ENCODE data around the gene GALT. TPM values are rescaled to one million over a fixed set of nuclear protein-coding genes. Genes with fewer than 3 reads are reported as not detected.

Gene GALT
- total RNA-seq, 2 experiments from 2014 or later: 42.4 to 43.4 TPM

GRCh38 chr9:34675048-34675714, 28.7 kb downstream of the GALT start:
- peaks cover 2% of the 10 kb centered on the region for H3K36me3 Mint-ChIP-seq
- H3K9me3 Mint-ChIP-seq: peaks cover 5% of the 10 kb centered on the region
- no peaks in the 10 kb centered on the region for H3K27me3 Mint-ChIP-seq
- peak; percentile 66 for DNase-seq
- H3K27ac Mint-ChIP-seq: no peak overlapping the region
- H3K4me1 Mint-ChIP-seq: peaks cover 5% of the 10 kb centered on the region
- no peak overlapping the region for H3K4me3 Mint-ChIP-seq

GRCh38 chr9:34675869-34676268, 29.4 kb downstream of the GALT start:
- Mint-ChIP-seq H3K4me1 (peaks cover 5% of the 10 kb centered on the region), H3K36me3 (no peaks in the 10 kb centered on the region), H3K27me3 (no peaks in the 10 kb centered on the region), H3K4me3 (no peak overlapping the region), H3K9me3 (no peaks in the 10 kb centered on the region), H3K27ac (no peak overlapping the region)
- no peak for DNase-seq

GRCh38 chr9:34684145-34684544, 37.7 kb downstream of the GALT start:
- H3K4me3 Mint-ChIP-seq: no peak overlapping the region
- H3K27ac Mint-ChIP-seq: no peak overlapping the region
- no peaks in the 10 kb centered on the region for H3K9me3 Mint-ChIP-seq
- H3K27me3 Mint-ChIP-seq: no peaks in the 10 kb centered on the region
- H3K36me3 Mint-ChIP-seq: no peaks in the 10 kb centered on the region
- peaks cover 2% of the 10 kb centered on the region for H3K4me1 Mint-ChIP-seq
- no peak for DNase-seq

- Mint-ChIP-seq H3K9me3 (no peaks in the 10 kb centered on the region), H3K36me3 (no peaks in the 10 kb centered on the region), H3K27ac (no peak overlapping the region), H3K4me1 (peaks cover 2% of the 10 kb centered on the region), H3K4me3 (no peak overlapping the region), H3K27me3 (no peaks in the 10 kb centered on the region)
- DNase-seq: no peak
Observed at GRCh38 chr9:34684816-34685215, 38.3 kb downstream of the GALT start.

- Mint-ChIP-seq H3K36me3 (no peaks in the 10 kb centered on the region), H3K4me3 (no peak overlapping the region), H3K4me1 (peaks cover 2% of the 10 kb centered on the region), H3K9me3 (no peaks in the 10 kb centered on the region), H3K27ac (no peak overlapping the region), H3K27me3 (no peaks in the 10 kb centered on the region)
- no peak for DNase-seq
Observed at GRCh38 chr9:34685591-34685990, 39.1 kb downstream of the GALT start.

GRCh38 chr9:34686231-34686630, 39.8 kb downstream of the GALT start:
- Mint-ChIP-seq H3K9me3 (no peaks in the 10 kb centered on the region), H3K27me3 (no peaks in the 10 kb centered on the region), H3K4me1 (peaks cover 2% of the 10 kb centered on the region), H3K4me3 (no peak overlapping the region), H3K27ac (no peak overlapping the region), H3K36me3 (no peaks in the 10 kb centered on the region)
- DNase-seq: no peak

- H3K4me3 Mint-ChIP-seq: no peak overlapping the region
- H3K36me3 Mint-ChIP-seq: no peaks in the 10 kb centered on the region
- H3K27ac Mint-ChIP-seq: no peak overlapping the region
- H3K9me3 Mint-ChIP-seq: no peaks in the 10 kb centered on the region
- DNase-seq: no peak
- peaks cover 2% of the 10 kb centered on the region for H3K4me1 Mint-ChIP-seq
- H3K27me3 Mint-ChIP-seq: no peaks in the 10 kb centered on the region
Observed at GRCh38 chr9:34686732-34687131, 40.3 kb downstream of the GALT start.

- H3K36me3 Mint-ChIP-seq: no peaks in the 10 kb centered on the region
- no peaks in the 10 kb centered on the region for H3K27me3 Mint-ChIP-seq
- H3K4me1 Mint-ChIP-seq: peaks cover 2% of the 10 kb centered on the region
- no peak overlapping the region for H3K27ac Mint-ChIP-seq
- no peak for DNase-seq
- H3K9me3 Mint-ChIP-seq: no peaks in the 10 kb centered on the region
- no peak overlapping the region for H3K4me3 Mint-ChIP-seq
Observed at GRCh38 chr9:34687276-34688030, 41.0 kb downstream of the GALT start.

GRCh38 chr9:34688329-34689115, 42.0 kb downstream of the GALT start:
- no peak overlapping the region for H3K27ac Mint-ChIP-seq
- H3K36me3 Mint-ChIP-seq: no peaks in the 10 kb centered on the region
- no peaks in the 10 kb centered on the region for H3K27me3 Mint-ChIP-seq
- no peaks in the 10 kb centered on the region for H3K9me3 Mint-ChIP-seq
- peaks cover 2% of the 10 kb centered on the region for H3K4me1 Mint-ChIP-seq
- no peak overlapping the region for H3K4me3 Mint-ChIP-seq
- no peak for DNase-seq

GRCh38 chr9:34689116-34689470, 42.6 kb downstream of the GALT start:
- Mint-ChIP-seq H3K36me3 (no peaks in the 10 kb centered on the region), H3K4me1 (no peaks in the 10 kb centered on the region), H3K9me3 (no peaks in the 10 kb centered on the region), H3K4me3 (no peak overlapping the region), H3K27me3 (no peaks in the 10 kb centered on the region), H3K27ac (no peak overlapping the region)
- DNase-seq: no peak

- no peak overlapping the region for H3K4me3 Mint-ChIP-seq
- no peaks in the 10 kb centered on the region for H3K36me3 Mint-ChIP-seq
- H3K4me1 Mint-ChIP-seq: no peaks in the 10 kb centered on the region
- H3K27ac Mint-ChIP-seq: no peak overlapping the region
- no peak for DNase-seq
- no peaks in the 10 kb centered on the region for H3K9me3 Mint-ChIP-seq
- H3K27me3 Mint-ChIP-seq: no peaks in the 10 kb centered on the region
Observed at GRCh38 chr9:34689512-34689911, 43.0 kb downstream of the GALT start.

- Mint-ChIP-seq H3K27me3 (no peaks in the 10 kb centered on the region), H3K36me3 (no peaks in the 10 kb centered on the region), H3K4me3 (no peak within 1 kb of the TSS), H3K27ac (no peak within 1 kb of the TSS), H3K4me1 (no peaks in the 10 kb centered on the region), H3K9me3 (no peaks in the 10 kb centered on the region)
- no peak for DNase-seq
Observed at GRCh38 chr9:34690983-34691935, 44.8 kb downstream of the GALT start, which contains the start of gene CCL19. Gene CCL19, minus strand, starts transcription at chr9:34691276. Its CDS starts 137 bp downstream, at chr9:34691139.

- no peak overlapping the region for H3K27ac Mint-ChIP-seq
- H3K9me3 Mint-ChIP-seq: no peaks in the 10 kb centered on the region
- H3K4me3 Mint-ChIP-seq: no peak overlapping the region
- no peaks in the 10 kb centered on the region for H3K27me3 Mint-ChIP-seq
- no peak for DNase-seq
- no peaks in the 10 kb centered on the region for H3K36me3 Mint-ChIP-seq
- H3K4me1 Mint-ChIP-seq: no peaks in the 10 kb centered on the region
Observed at GRCh38 chr9:34691936-34692315, 45.5 kb downstream of the GALT start.

- H3K27me3 Mint-ChIP-seq: no peaks in the 10 kb centered on the region
- DNase-seq: no peak
- H3K4me3 Mint-ChIP-seq: no peak overlapping the region
- H3K27ac Mint-ChIP-seq: no peak overlapping the region
- H3K36me3 Mint-ChIP-seq: no peaks in the 10 kb centered on the region
- no peaks in the 10 kb centered on the region for H3K9me3 Mint-ChIP-seq
- no peaks in the 10 kb centered on the region for H3K4me1 Mint-ChIP-seq
Observed at GRCh38 chr9:34693560-34693959, 47.1 kb downstream of the GALT start.
